GM18951 (cell line): Measurements from ENCODE around the gene OR7G1.

Experiments
- POLR2A ChIP-seq: IDR thresholded peaks from 4 replicates; pipeline ENCODE4 v1.6.1; 2011; ENCODE audit warnings: mild to moderate bottlenecking; ENCODE audit not compliant: insufficient read length, insufficient read depth; ENCODE audit errors: extremely low read depth
- in situ Hi-C: fragments of 300-500 bp; cut with MboI; formaldehyde crosslinking; loops from one replicate; pipeline ENCODE4 v1.12.0; 2022; ENCODE audit warnings: low sequenced_read_pairs, mixed read lengths, inconsistent platforms; ENCODE audit not compliant: unreplicated experiment

OR7G1 gene, protein sequence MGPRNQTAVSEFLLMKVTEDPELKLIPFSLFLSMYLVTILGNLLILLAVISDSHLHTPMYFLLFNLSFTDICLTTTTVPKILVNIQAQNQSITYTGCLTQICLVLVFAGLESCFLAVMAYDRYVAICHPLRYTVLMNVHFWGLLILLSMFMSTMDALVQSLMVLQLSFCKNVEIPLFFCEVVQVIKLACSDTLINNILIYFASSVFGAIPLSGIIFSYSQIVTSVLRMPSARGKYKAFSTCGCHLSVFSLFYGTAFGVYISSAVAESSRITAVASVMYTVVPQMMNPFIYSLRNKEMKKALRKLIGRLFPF

DNA sequence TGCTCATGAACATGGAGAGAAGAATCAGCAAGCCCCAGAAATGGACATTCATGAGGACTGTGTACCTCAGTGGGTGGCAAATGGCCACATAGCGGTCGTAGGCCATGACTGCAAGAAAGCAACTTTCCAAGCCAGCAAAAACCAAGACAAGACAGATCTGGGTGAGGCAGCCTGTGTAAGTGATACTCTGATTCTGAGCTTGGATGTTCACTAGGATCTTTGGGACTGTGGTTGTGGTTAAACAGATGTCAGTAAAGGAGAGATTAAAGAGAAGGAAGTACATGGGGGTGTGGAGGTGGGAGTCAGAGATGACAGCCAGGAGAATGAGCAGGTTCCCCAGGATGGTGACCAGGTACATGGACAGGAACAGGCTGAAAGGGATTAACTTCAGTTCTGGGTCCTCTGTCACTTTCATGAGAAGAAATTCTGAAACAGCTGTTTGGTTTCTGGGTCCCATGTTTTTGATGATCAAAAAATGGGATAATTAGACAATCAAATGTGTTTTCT, at the start of gene OR7G1:
OR7G1 (minus strand) TSS at position 457 of the 507 bp plus-strand sequence; CDS start at position 457, 0 bp downstream.
- no peak for TF ChIP-seq POLR2A
- in situ Hi-C loops, result no loop called here

DNA sequence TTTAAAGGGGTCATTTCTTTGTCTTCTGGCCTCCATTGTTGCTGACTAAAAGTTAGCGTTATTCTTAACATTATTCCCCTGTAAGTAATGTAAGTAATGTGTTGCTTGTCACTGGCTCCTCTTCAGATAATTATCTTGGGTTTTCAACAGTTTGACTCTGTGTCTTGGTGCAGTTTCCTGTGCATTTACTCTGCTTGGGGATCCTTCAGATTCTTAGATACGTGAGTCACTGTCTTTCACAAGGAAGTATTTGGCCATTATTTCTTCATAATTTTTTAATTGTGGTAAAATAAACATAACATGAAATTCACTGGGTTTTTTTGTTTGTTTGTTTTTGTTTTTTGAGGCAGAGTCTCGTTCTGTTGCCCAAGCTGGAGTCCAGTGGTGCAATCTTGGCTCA, 49.7 kb upstream of the OR7G1 start:
- no peak for TF ChIP-seq POLR2A
- in situ Hi-C loops, result no loop called here

DNA sequence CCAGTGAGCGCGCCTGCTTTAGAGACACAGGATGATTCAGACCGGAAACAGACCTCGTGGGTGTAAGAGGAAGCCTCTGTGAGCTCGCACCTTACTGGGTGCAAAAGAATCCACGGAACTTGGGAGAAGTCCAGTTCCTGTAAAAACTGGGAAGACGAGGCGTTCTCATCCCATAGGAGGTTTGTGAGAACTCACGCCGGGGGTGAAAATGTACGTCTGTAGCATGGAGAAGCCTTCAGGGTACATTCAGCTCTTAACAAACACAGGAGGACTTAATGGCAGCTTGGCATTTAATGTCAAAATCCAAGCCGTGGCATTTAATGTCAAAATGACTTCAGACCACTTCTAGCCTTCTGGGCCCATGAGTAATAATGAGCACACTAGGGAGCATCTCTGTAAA, 45.9 kb upstream of the OR7G1 start:
- TF ChIP-seq POLR2A, result no peak
- in situ Hi-C loops, result no loop called here

DNA sequence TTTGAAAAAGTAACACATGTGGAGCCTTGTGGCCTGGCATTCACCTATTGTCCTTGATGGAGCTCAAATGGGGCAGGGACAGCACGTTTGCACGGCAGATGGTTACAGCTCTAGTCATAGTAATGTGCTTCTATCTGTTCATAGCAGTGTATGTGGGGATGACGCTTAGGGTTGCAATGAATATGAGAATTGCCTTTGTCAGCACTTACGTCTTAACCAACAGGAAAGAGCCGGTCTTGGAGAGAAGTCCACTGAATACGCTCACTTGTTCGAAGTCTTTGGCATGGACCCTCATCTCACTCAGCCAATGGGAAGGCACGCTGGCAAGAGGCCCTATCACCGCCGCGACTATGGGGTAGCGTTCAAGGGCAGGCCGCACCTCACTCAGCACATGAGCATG, 44.3 kb upstream of the OR7G1 start:
- in situ Hi-C loops, result no loop called here
- TF ChIP-seq POLR2A, result no peak

DNA sequence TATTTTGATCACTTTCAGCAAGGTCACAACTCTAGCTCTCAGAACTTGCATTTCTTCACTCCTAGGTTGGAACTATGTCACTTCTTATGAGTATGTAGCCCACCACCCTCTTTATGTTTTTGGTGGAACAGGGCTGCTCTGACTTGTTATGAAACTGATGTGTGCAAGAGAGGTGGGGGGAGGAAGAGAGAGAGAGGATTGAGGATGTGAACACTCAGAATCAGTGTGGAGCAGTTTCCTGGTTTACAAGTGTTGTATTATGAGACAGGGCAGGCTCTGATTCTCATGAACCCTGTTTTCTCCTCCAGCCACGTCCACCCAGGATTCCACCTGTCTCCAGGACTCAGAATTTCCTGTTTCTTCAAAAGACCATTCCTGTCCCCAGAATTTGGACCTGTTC, 40.7 kb upstream of the OR7G1 start:
- no peak for TF ChIP-seq POLR2A
- in situ Hi-C loops, result no loop called here

DNA sequence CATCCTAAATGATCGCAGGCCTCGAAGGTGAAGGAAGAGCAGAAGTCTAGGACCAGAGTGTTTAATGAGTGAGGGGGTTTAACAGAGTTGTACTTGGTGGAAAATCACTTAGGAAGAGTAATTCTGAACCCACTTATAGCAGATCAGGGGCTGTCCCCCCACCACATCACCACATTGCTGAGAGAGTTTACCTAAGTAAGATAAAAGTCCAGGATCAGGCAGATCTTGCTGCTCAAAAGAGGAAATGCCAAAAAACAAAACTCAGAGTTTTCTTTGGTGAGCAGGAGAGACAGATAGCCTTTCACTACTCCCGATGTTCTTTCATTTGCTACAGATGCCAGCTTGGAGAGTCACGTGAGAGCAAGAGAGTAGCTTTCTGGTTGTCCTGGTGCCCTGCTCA, 40.0 kb upstream of the OR7G1 start:
- TF ChIP-seq POLR2A, result no peak
- in situ Hi-C loops, result no loop called here

DNA sequence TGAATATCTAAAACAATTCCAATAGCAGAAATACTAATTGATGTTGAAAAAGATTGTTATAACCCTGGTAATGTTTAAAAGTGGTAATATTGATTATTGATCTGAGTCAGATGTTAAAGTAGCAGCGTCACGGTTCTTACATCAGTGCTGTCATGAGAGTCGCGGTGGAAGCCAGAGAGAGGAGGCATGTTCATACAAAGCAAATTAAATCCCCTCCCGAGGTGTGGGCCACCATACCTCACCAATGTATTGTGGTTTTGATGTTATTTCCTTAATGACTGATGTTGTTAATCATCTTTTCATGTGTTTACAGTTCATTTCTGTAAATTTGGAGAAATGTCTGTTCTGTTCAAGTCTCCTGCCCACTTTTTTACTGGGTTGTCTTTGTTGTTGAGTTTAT, 35.8 kb upstream of the OR7G1 start:
- in situ Hi-C loops, result no loop called here
- no peak for TF ChIP-seq POLR2A

DNA sequence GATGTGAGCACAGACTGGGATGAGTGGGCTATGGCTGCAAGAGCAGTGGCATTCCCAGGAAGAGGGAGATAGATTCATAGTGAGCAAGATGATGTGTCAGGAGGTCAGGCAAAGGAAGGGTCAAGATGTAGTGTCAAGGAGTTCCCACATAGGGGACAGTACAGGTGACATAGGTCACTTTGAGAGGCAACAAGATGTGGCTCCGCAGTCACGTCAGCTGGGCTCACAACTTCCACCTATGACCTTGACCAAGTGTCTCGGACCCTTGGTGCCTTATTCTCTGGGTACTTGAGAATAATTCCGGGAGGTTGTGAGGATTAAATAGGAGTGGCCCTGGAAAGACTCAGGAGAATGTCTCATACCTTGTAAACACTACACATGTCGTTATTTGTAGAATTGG, 35.1 kb upstream of the OR7G1 start:
- in situ Hi-C loops, result no loop called here

DNA sequence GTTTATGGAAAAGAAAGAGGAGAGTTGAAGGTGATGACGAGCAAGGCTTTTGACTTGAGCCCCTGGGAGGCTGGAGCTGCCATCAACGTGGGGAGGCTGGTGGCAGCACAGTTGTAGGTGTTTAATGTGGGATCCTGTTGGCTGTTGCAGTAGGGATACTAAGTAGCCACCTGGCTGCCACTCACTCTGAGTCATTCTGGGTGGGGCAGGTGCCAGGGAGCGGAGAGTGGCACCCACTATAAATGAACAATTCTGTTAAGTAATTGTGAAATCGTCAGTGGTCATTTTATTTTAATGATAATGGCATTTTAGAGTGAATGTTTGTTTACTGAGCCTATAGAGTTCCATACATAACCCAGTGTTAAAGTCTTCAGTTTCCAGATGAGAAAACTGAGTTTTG, 34.4 kb upstream of the OR7G1 start:
- in situ Hi-C loops, result loop anchor here (25.0 kb wide), 1 partner anchor 762 kb away; no protein-coding TSS in a partner anchor

More for the DNA sequence above, 35.1 kb upstream of the OR7G1 start:
- no peak for TF ChIP-seq POLR2A

DNA sequence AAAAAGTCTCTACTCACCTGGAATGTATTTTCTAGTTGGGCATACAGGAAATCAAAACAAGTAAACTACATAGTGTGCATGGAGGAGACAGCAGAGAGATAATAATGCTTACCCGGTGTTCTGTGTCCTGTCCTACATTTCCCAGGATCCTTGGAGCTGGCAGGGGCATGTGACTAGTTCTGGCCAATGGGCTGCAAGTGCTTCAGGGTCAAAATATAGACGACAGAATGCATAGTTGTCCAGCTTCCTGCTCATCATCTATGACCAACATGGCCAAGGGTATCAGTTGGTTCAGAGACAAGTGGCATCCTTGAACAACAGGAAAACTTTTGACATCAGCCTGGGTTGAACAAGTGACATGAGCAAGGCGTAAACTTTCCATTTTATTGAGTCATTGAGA, 33.1 kb upstream of the OR7G1 start:
- in situ Hi-C loops, result loop anchor here (25.0 kb wide), 1 partner anchor 764 kb away; no protein-coding TSS in a partner anchor
- no peak for TF ChIP-seq POLR2A

More for the DNA sequence above, 34.4 kb upstream of the OR7G1 start:
- TF ChIP-seq POLR2A, result no peak

DNA sequence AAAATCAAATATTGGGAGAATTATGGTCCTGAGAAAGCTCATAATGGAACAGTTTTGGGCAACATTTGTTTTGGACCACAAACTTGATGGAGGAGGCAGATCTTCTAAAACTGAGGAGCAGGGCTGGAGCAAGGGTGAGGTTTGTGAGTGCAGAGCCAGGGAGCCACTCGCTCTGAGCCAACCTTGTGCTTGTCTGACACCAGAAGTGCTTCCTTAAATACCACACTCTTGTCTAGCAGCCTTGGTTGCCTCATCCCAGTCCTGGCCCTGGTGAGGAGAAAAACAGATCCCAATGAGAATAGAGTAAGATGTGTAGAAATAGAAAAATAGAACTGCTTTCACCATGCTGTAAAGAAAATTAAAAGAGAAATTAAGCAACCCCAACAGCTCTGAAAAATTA, 31.3 kb upstream of the OR7G1 start:
- TF ChIP-seq POLR2A, result no peak
- in situ Hi-C loops, result loop anchor here (25.0 kb wide), 1 partner anchor 765 kb away; no protein-coding TSS in a partner anchor

DNA sequence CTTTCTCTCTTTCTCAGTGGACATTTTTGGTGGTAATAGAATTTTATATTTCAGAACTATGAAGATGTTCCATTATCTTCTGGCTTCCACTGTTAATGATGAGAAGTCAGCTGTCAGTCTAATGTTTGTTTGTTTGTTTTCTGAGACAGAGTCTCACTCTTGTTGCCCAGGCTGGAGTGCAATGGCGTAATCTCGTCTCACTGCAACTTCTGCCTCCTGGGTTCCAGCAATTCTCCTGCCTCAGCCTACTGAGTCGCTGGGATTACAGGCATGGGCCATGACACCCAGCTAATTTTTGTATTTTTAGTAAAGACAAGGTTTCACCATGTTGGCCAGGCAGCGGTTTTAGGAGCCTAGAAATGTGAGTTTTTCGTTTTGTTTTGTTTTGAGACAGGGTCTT, 29.4 kb upstream of the OR7G1 start:
- in situ Hi-C loops, result loop anchor here (25.0 kb wide), 1 partner anchor 767 kb away; no protein-coding TSS in a partner anchor
- no peak for TF ChIP-seq POLR2A

DNA sequence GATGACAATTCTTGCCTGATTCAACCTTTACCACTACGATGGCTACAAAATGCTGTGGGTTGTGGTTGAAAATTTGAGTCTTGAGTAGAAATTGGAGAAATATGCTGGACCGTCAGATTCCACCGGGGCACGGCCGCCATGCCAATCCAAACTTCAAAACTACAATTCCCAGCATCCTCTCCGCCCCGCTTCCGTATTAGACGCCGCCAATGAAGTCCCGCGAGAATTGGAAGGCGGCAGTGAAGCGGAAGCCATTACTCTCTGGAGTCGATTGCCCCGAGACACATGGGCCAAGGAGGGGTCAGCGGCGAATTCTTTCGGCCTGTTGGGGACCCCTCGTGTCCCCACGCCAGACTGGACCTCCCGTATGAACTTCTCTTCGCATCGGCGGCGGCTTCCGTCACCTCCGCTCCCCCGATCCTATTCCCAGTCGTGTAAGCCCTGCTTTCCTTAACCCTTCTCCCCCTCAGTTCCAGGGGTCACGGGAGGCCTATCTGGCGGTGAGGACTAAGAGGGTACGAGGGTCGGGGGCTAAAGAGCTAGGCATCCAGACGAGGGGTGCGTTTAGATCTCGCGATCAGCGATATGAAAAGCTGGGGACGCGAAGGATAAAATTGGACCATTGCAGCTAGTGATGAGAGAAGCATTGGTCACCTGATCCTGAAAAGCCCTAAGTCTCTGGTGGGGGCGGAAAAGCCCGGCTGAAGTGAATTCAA, 24.8 kb upstream of the OR7G1 start, which contains the start of gene ZNF317:
ZNF317 (plus strand) TSS at position 239 of the 716 bp plus-strand sequence. CDS start 15,620 bp downstream, outside the sequence.
- in situ Hi-C loops, result loop anchor here (25.0 kb wide), 1 partner anchor 772 kb away; no protein-coding TSS in a partner anchor

More for the DNA sequence above, 24.8 kb upstream of the OR7G1 start, which contains the start of gene ZNF317:
- peak; percentile 84 for TF ChIP-seq POLR2A
